Neural progenitor cell (in vitro differentiated cells): ENCODE measurements around the gene IP6K2. TPM values are rescaled to one million over a fixed set of nuclear protein-coding genes. Genes with fewer than 3 reads are reported as not detected.

Experiments
- DNase-seq: peaks from one replicate; pipeline ENCODE4 v3.0.0-alpha.2; 2016; ENCODE audit warnings: low spot score
- H2AFZ ChIP-seq: fragments of 200-600 bp; sonication (generic); replicated peaks from 2 replicates; pipeline ENCODE4 v1.6.1; 2016; ENCODE audit warnings: antibody characterized with exemption
- H3F3A ChIP-seq: fragments of 200-600 bp; sonication (generic); 2 replicates; pipeline ENCODE4 v1.6.1; 2016; ENCODE audit warnings: antibody characterized with exemption, low read depth
- H3K27ac ChIP-seq: fragments of 200-600 bp; sonication (generic); 2 replicates; pipeline ENCODE4 v1.5.1; 2016; ENCODE audit warnings: mild to moderate bottlenecking
- H3K27me3 ChIP-seq: fragments of 200-600 bp; sonication (generic); 2 replicates; pipeline ENCODE4 v1.6.1; 2016; ENCODE audit warnings: mild to moderate bottlenecking, moderate library complexity
- H3K36me3 ChIP-seq: fragments of 200-600 bp; sonication (generic); 2 replicates; pipeline ENCODE4 v1.5.1; 2016
- H3K4me1 ChIP-seq: fragments of 200-600 bp; sonication (generic); 2 replicates; pipeline ENCODE4 v1.6.1; 2016; ENCODE audit warnings: mixed run types
- H3K4me2 ChIP-seq: fragments of 200-600 bp; sonication (generic); 2 replicates; pipeline ENCODE4 v1.6.1; 2016
- H3K4me3 ChIP-seq: fragments of 200-600 bp; sonication (generic); 2 replicates; pipeline ENCODE4 v1.5.1; 2016
- H3K79me2 ChIP-seq: fragments of 200-600 bp; sonication (generic); 2 replicates; pipeline ENCODE4 v1.6.1; 2016; ENCODE audit warnings: low read depth
- H3K9ac ChIP-seq: fragments of 200-600 bp; sonication (generic); 2 replicates; pipeline ENCODE4 v1.6.1; 2016
- H3K9me3 ChIP-seq: fragments of 200-600 bp; sonication (generic); 2 replicates; pipeline ENCODE4 v1.5.1; 2016; ENCODE audit warnings: low read depth
- H4K20me1 ChIP-seq: fragments of 200-600 bp; sonication (generic); 2 replicates; pipeline ENCODE4 v1.6.1; 2016; ENCODE audit warnings: low read depth
- H3K27ac Mint-ChIP-seq: 3 replicates; pipeline ENCODE4 v1.8.0; 2021; ENCODE audit warnings: mixed read lengths
- H3K27me3 Mint-ChIP-seq: 2 replicates; pipeline ENCODE4 v1.8.0; 2022; ENCODE audit warnings: low read depth, mild to moderate bottlenecking, inconsistent platforms, moderate library complexity, mixed read lengths; ENCODE audit not compliant: insufficient read depth
- H3K36me3 Mint-ChIP-seq: 3 replicates; pipeline ENCODE4 v1.8.0; 2021; ENCODE audit warnings: mixed read lengths
- H3K4me1 Mint-ChIP-seq: 3 replicates; pipeline ENCODE4 v1.8.0; 2021; ENCODE audit warnings: mixed read lengths
- H3K4me3 Mint-ChIP-seq: 3 replicates; pipeline ENCODE4 v1.8.0; 2021; ENCODE audit warnings: mild to moderate bottlenecking, moderate library complexity, mixed read lengths
- H3K9me3 Mint-ChIP-seq: 3 replicates; pipeline ENCODE4 v1.8.0; 2020; ENCODE audit warnings: mixed read lengths
- EZH2 ChIP-seq: fragments of 200-600 bp; sonication (generic); IDR thresholded peaks from 2 replicates; pipeline ENCODE4 v1.6.1; 2017; ENCODE audit warnings: antibody characterized with exemption, mild to moderate bottlenecking, moderate library complexity
- EZH2phosphoT487 ChIP-seq: fragments of 200-600 bp; sonication (generic); IDR thresholded peaks from 2 replicates; pipeline ENCODE4 v1.6.1; 2017; ENCODE audit warnings: antibody characterized with exemption
- total RNA-seq: library from RNA; depleted of rRNA; stranded (reverse); fragments of >200 nt; gene quantifications from 2 replicates; pipeline ENCODE4 v1.2.3, GENCODE V29; 2015; ENCODE audit warnings: low replicate concordance
- TF ChIP-seq, protein P1 (sequence below): fragments of 200-600 bp; sonication (generic); IDR thresholded peaks from 2 replicates; pipeline ENCODE4 v1.5.1; 2017; ENCODE audit warnings: antibody characterized with exemption, mild to moderate bottlenecking

IP6K2 gene
- total RNA-seq, 1 donor from 2014 or later: 130 TPM

GRCh38 chr3:48661501-48662144, 55.4 kb downstream of the IP6K2 start:
- Mint-ChIP-seq H3K4me1 (peaks cover 20% of the 10 kb centered on the region), H3K27ac (no peak overlapping the region), H3K36me3 (peaks cover 26% of the 10 kb centered on the region), H3K4me3 (peak overlapping the region; percentile 85), H3K27me3 (peaks cover 12% of the 10 kb centered on the region), H3K9me3 (peaks cover 3% of the 10 kb centered on the region)
- Histone ChIP-seq H2AFZ (no peak overlapping the region), H3K27me3 (no peaks in the 10 kb centered on the region), H3K9me3 (no peaks in the 10 kb centered on the region), H3F3A (peaks cover 38% of the 10 kb centered on the region), H4K20me1 (peaks cover 48% of the 10 kb centered on the region), H3K79me2 (peaks cover 13% of the 10 kb centered on the region), H3K9ac (no peak overlapping the region), H3K4me2 (peak overlapping the region; percentile 95), H3K4me1 (peaks cover 5% of the 10 kb centered on the region), H3K27ac (no peak overlapping the region), H3K4me3 (peak overlapping the region; percentile 54), H3K36me3 (no peaks in the 10 kb centered on the region)
- peak; percentile 90 for DNase-seq
- TF ChIP-seq, protein P1, sequence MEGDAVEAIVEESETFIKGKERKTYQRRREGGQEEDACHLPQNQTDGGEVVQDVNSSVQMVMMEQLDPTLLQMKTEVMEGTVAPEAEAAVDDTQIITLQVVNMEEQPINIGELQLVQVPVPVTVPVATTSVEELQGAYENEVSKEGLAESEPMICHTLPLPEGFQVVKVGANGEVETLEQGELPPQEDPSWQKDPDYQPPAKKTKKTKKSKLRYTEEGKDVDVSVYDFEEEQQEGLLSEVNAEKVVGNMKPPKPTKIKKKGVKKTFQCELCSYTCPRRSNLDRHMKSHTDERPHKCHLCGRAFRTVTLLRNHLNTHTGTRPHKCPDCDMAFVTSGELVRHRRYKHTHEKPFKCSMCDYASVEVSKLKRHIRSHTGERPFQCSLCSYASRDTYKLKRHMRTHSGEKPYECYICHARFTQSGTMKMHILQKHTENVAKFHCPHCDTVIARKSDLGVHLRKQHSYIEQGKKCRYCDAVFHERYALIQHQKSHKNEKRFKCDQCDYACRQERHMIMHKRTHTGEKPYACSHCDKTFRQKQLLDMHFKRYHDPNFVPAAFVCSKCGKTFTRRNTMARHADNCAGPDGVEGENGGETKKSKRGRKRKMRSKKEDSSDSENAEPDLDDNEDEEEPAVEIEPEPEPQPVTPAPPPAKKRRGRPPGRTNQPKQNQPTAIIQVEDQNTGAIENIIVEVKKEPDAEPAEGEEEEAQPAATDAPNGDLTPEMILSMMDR: no peak
- TF ChIP-seq EZH2: no peak
- TF ChIP-seq EZH2phosphoT487: no peak

- H3K79me2 ChIP-seq: peaks cover 13% of the 10 kb centered on the region
- peaks cover 3% of the 10 kb centered on the region for H3K9me3 Mint-ChIP-seq
- no peaks in the 10 kb centered on the region for H3K36me3 ChIP-seq
- H3K36me3 Mint-ChIP-seq: peaks cover 26% of the 10 kb centered on the region
- TF ChIP-seq EZH2phosphoT487 (no peak), EZH2 (no peak)
- TF ChIP-seq, protein P1: no peak
- peak overlapping the region; percentile 54 for H3K4me3 ChIP-seq
- H3K9ac ChIP-seq: no peak overlapping the region
- peaks cover 12% of the 10 kb centered on the region for H3K27me3 Mint-ChIP-seq
- H3K4me2 ChIP-seq: peak overlapping the region; percentile 95
- no peaks in the 10 kb centered on the region for H3K9me3 ChIP-seq
- no peaks in the 10 kb centered on the region for H3K27me3 ChIP-seq
- peaks cover 7% of the 10 kb centered on the region for H3K4me1 ChIP-seq
- H3K4me3 Mint-ChIP-seq: peak overlapping the region; percentile 46
- no peak overlapping the region for H2AFZ ChIP-seq
- peaks cover 46% of the 10 kb centered on the region for H3F3A ChIP-seq
- H4K20me1 ChIP-seq: peaks cover 48% of the 10 kb centered on the region
- DNase-seq: no peak
- H3K27ac Mint-ChIP-seq: no peak overlapping the region
- peaks cover 20% of the 10 kb centered on the region for H3K4me1 Mint-ChIP-seq
- H3K27ac ChIP-seq: no peak overlapping the region
Observed at GRCh38 chr3:48660800-48661400, 56.1 kb downstream of the IP6K2 start.

GRCh38 chr3:48656841-48657281, 60.2 kb downstream of the IP6K2 start:
- Histone ChIP-seq H3K79me2 (peaks cover 13% of the 10 kb centered on the region), H4K20me1 (peaks cover 61% of the 10 kb centered on the region), H3K27ac (no peak overlapping the region), H3K4me3 (no peak overlapping the region), H3K9me3 (no peaks in the 10 kb centered on the region), H3K27me3 (peaks cover 8% of the 10 kb centered on the region), H3F3A (peaks cover 35% of the 10 kb centered on the region), H3K36me3 (no peaks in the 10 kb centered on the region), H2AFZ (no peak overlapping the region), H3K9ac (no peak overlapping the region), H3K4me2 (peak overlapping the region; percentile 75), H3K4me1 (peaks cover 13% of the 10 kb centered on the region)
- Mint-ChIP-seq H3K9me3 (peaks cover 3% of the 10 kb centered on the region), H3K27me3 (peaks cover 14% of the 10 kb centered on the region), H3K4me3 (peak overlapping the region; percentile 43), H3K4me1 (peaks cover 14% of the 10 kb centered on the region), H3K36me3 (peaks cover 42% of the 10 kb centered on the region), H3K27ac (no peak overlapping the region)
- no peak for DNase-seq
- TF ChIP-seq, protein P1: no peak
- TF ChIP-seq EZH2phosphoT487 (no peak), EZH2 (no peak)
